Measurements from ENCODE around the gene BUB1B.

DNA sequence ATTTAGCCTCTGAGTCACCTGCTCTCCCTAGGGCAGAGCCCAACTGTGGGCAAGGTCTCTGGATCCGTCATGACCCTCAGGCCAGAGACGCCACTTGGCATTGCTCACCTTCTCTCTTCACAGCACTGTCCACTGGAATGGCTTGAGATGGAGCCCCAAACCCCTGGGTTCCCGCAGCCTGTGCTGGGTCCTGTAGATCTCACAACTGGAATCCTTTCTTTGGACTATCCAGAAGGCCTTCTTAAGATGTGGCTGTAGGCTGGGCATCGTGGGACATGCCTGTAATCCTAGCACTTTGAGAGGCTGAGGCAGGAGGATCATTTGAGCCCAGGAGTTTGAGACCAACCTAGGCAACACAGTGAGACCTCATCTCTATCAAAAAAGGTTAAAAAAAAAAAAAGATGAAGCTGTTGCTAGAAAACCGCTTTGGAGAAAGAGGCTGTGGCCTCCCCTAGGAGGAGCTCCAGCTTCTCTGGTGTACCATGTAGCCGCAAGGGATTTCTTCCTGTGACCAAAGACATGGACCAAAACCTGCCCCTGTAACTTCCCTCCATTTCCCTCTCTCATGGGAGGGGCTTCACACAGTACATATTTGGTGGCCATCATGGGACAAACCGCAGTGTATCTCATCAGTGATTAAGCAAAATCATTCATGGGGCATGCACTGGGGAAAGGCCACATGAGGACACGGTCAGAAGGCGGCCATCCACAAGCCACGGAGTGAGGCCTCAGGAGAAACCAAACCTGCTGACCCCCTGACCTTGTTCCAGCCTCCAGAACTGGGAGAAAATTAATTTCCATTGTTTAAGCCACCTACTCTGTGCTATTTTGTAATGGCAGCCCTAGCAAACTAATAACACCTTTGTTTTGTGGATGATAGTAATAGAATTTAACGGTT is 23.3 kb upstream of the BUB1B start:
- TF ChIP-seq, protein P1, sequence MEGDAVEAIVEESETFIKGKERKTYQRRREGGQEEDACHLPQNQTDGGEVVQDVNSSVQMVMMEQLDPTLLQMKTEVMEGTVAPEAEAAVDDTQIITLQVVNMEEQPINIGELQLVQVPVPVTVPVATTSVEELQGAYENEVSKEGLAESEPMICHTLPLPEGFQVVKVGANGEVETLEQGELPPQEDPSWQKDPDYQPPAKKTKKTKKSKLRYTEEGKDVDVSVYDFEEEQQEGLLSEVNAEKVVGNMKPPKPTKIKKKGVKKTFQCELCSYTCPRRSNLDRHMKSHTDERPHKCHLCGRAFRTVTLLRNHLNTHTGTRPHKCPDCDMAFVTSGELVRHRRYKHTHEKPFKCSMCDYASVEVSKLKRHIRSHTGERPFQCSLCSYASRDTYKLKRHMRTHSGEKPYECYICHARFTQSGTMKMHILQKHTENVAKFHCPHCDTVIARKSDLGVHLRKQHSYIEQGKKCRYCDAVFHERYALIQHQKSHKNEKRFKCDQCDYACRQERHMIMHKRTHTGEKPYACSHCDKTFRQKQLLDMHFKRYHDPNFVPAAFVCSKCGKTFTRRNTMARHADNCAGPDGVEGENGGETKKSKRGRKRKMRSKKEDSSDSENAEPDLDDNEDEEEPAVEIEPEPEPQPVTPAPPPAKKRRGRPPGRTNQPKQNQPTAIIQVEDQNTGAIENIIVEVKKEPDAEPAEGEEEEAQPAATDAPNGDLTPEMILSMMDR (IDR thresholded peaks at IDR 0.05), result no peak
- TF ChIP-seq POLR2A (IDR thresholded peaks at IDR 0.05), result no peak
